ENCODE data around the gene VRK1.

DNA sequence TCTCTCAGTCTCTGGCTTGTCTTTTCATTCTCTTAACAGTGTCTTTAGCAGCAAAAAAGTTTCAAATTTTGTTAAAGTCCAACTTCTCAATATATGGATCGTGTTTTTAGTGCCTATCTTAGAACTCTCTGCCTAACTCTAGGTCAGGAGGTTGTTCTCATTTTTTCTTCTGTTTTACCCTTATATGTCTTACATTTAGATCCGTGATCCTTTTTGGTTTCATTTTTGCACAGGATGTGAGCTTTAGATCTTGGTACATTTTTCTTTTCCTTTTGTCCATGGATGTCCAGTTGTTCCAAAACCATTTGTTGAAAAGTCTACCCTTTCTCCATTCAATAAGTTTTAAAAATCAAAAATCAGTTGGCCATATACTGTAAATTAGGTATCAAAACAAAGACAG is 6.8 kb downstream of the VRK1 start:
- TF ChIP-seq, protein P1, sequence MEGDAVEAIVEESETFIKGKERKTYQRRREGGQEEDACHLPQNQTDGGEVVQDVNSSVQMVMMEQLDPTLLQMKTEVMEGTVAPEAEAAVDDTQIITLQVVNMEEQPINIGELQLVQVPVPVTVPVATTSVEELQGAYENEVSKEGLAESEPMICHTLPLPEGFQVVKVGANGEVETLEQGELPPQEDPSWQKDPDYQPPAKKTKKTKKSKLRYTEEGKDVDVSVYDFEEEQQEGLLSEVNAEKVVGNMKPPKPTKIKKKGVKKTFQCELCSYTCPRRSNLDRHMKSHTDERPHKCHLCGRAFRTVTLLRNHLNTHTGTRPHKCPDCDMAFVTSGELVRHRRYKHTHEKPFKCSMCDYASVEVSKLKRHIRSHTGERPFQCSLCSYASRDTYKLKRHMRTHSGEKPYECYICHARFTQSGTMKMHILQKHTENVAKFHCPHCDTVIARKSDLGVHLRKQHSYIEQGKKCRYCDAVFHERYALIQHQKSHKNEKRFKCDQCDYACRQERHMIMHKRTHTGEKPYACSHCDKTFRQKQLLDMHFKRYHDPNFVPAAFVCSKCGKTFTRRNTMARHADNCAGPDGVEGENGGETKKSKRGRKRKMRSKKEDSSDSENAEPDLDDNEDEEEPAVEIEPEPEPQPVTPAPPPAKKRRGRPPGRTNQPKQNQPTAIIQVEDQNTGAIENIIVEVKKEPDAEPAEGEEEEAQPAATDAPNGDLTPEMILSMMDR (IDR thresholded peaks at IDR 0.05; ENCODE audit: insufficient read depth, low read length), result no peak
- TF ChIP-seq POLR2AphosphoS5 (IDR thresholded peaks at IDR 0.05; ENCODE audit: low read depth), result no peak

All from HL-60 (cell line).